SU-DHL-6 (cell line): ENCODE data around the gene FBXO42.

ENCODE experiments used
- CTCF ChIP-seq: fragments of 200-600 bp; sonication (generic); IDR thresholded peaks from one replicate; pipeline ENCODE4 v1.5.1; 2017; ENCODE audit warnings: antibody characterized with exemption, mild to moderate bottlenecking, low read length, moderate library complexity; ENCODE audit not compliant: insufficient read depth, poor library complexity, severe bottlenecking
- EZH2phosphoT487 ChIP-seq: fragments of 200-600 bp; sonication (generic), shearing (Covaris generic); conservative IDR thresholded peaks from 2 replicates; pipeline ENCODE4 v1.6.1; 2018; ENCODE audit warnings: mild to moderate bottlenecking, antibody characterized with exemption, low read length, moderate library complexity, mixed read lengths

DNA sequence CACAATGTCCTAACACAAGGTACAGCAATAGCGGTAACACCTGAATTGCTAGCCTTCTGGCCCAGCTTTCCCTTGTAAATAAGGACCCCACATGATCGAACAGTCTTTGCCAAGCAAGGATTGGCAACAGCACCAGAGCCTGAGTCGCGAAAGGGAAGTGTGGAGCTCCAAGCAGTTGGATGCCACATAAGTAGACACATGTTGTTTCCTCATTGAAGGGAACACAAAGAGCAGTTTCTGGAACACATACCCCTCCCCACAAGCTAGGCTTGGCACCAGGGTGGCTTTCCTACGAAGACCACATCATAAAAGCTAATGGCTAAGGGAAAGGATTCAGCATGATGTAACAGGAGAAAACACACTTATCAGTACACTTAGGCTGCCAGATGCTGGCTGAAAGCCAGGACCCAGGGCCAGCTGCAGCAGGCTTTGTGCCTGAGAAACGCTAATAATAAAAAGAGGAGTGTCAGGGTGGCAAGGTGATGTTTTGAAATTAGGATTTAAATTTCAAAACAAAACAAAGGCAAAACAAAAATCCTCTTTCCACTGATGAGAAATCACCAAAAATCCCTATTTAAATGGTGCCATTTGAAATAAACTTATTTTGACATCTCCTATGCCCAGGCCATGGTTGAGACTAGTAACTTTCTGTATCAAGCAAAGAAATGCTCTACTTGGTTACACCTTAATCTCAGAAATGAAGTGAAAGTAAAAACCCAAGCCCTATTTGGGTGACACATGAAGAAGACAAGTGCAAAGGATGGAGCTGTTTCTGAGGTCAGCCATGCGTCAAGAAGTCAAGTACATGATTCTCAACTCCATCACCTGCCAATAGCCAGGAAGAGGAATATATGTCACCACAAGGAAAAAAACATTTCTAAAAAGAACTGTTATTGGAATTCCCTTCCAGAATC, 103.4 kb downstream of the FBXO42 start:
- TF ChIP-seq CTCF, result no peak
- no peak for TF ChIP-seq EZH2phosphoT487
